ENCODE data around the gene COX7A2.

Gene COX7A2

GRCh38 chr6:75244063-75244584 is 523 bp upstream of the COX7A2 start:
- no peak for DNase-seq (ENCODE audit: low read depth)
- no peak for TF ChIP-seq CTCF (IDR thresholded peaks at IDR 0.05; ENCODE audit: control insufficient read depth, extremely low read depth, insufficient read depth)
- peak overlapping the region; percentile 90 for H3K4me3 ChIP-seq (ENCODE audit: low read depth, low read length)

DNA sequence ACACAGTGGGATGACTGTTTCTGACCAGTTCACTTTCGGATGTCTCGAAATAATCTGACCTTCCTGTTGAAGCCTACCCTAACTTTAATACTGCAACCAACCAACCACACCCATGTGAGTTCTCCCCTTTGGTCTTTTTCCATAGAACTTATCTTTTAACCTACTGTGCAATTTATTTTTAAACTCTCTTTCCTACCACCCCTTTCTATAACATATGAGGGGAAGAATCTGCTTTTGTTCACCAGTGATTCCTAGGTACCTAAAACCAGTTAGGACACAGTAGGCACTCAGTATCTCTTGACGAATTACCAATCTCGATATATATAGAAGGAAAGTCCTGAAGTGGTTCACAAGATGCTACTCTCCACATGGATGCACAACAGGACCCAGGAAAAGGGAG is 7.0 kb downstream of the COX7A2 start:
- TF ChIP-seq CTCF (IDR thresholded peaks at IDR 0.05; ENCODE audit: control insufficient read depth, extremely low read depth, insufficient read depth), result no peak
- DNase-seq (ENCODE audit: low read depth), result no peak
- H3K4me3 ChIP-seq (ENCODE audit: low read depth, low read length), result no peak overlapping the region

- DNase-seq (ENCODE audit: low read depth), result no peak
- TF ChIP-seq CTCF (IDR thresholded peaks at IDR 0.05; ENCODE audit: control insufficient read depth, extremely low read depth, insufficient read depth), result no peak
- no peak overlapping the region for H3K4me3 ChIP-seq (ENCODE audit: low read depth, low read length)
Measured at GRCh38 chr6:75235271-75235670, 8.3 kb downstream of the COX7A2 start.

DNA sequence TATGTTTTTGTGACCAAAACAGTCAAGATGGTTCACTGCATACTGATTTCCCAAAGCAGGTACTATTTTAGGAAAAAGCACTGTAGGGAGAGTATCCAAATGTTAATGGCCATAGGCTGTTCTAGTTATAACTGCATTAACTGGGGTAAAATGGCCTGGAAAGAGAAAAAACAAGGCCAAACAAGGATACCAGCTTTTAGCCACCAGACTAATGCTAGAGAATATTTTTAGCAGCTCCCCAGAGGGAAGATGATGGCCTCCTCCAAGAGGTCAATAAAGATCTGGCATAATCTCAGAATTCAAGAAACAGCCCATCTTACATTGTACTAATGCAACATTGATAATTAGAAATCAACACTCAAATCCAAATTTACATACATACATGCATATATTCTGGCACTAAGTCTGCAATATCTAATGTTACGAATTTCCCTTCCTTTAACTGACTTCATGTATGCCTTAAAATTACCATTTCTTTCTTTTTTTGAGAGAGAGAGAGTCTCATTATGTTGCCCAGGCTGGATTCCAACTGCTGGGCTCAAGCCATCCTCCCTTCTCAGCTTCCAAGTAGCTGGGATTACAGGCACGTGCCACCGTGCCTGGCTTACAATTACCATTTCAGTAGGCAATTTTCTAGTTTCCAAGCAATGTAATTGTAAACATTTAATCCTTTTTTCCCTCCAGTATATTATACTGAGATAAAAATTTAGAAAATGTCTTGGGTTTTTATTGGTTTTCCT is 9.3 kb downstream of the COX7A2 start:
- H3K4me3 ChIP-seq (ENCODE audit: low read depth, low read length), result no peak overlapping the region
- no peak for TF ChIP-seq CTCF (IDR thresholded peaks at IDR 0.05; ENCODE audit: control insufficient read depth, extremely low read depth, insufficient read depth)
- no peak for DNase-seq (ENCODE audit: low read depth)

GRCh38 chr6:75233092-75233615 is 10.4 kb downstream of the COX7A2 start:
- no peak for TF ChIP-seq CTCF (IDR thresholded peaks at IDR 0.05; ENCODE audit: control insufficient read depth, extremely low read depth, insufficient read depth)
- no peak for DNase-seq (ENCODE audit: low read depth)
- no peak overlapping the region for H3K4me3 ChIP-seq (ENCODE audit: low read depth, low read length)

GRCh38 chr6:75230484-75231325 is 12.9 kb downstream of the COX7A2 start:
- H3K4me3 ChIP-seq (ENCODE audit: low read depth, low read length), result no peak overlapping the region
- peak; percentile 74 for TF ChIP-seq CTCF (IDR thresholded peaks at IDR 0.05; ENCODE audit: control insufficient read depth, extremely low read depth, insufficient read depth)
- no peak for DNase-seq (ENCODE audit: low read depth)

Data from LNCaP clone FGC (cell line).